HG02870 (cell line): ENCODE results near the gene LYPD6B.

ENCODE experiments used
- ATAC-seq: cut with Tn5 transposase; IDR thresholded peaks from one replicate; pipeline ENCODE4 v1.9.1; 2021; ENCODE audit warnings: mild to moderate bottlenecking, moderate library complexity; ENCODE audit not compliant: unreplicated experiment

Gene LYPD6B

DNA sequence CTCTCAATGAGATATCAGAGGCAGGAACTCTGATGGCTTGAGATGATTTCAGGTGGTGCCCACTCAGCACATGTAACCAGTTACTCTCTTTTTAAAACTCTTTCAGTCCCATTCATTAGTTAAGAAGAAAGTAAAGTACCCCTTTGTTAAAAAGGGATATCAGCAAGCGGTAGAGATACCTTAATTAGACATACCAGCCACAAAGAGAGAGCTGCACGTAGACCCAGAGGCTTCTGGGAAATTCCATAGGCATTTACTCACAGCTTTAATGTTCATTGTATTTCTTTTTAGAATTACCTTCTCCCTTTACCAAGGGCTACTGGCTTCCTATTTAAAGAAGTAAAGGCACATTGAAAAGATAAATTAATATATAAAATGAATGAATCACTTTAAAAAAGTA lies 63.3 kb downstream of the LYPD6B start:
- no peak for ATAC-seq

DNA sequence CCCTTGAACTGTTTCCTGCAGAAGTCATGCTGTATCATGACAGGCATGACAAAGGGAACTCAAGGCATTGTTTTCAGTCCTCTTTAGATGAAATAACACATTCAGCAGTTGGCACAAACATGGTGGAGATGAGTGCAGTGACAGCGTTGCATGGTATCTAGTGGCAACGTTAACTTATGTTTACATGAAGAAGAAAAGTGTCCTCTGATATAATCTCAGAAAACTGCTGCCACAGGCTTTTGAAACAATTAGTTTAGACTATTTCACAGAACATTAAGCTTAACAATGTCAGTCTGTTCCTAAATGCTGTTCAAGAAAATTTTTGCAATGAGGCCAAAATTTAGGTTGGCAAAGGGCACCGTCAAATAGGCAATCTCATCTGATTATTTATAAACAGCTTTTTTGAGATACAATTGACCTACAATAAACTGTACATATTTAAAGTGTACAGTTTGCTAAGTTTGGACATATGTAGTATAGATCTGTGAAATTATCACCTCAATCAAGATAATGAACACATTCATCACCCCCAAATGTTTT lies 64.7 kb downstream of the LYPD6B start:
- ATAC-seq = no peak

DNA sequence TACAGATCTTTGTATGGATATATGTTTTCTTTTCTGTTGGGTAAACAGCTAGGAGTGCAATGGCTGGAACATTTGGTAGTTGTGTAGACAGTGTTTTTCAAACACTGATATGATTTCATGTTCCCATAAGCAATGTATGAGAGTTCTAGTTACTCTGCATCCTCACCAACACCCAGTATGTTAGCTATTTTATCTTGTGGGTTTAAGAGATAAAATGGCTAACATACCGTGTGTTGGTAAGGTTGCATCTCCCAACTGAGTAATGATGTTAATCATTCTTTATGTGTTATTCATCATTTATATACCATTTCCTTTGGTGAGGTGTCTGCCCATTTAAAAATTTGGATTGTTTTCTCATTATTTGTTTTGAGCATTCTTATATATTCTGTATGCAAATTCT lies 65.7 kb downstream of the LYPD6B start:
- ATAC-seq = no peak

DNA sequence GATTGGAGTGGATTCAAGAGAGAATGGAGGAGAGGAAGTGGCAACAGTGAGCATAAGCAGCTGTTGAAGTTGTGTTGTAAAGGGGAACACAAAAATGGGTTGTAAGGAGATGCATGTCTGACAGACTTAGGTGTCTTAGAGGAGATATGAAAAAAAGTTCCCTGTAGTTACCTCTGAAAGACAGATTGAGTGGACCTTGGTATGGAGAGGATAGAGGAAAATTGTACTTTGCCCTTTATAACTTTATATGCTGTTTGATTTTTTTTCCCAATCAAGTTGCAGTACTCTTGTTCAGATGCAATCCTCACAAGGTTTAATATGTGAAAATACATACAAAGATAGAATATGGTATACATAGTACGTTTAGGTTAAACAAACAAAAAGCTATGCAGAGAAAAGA lies 73.6 kb downstream of the LYPD6B start:
- ATAC-seq = no peak

DNA sequence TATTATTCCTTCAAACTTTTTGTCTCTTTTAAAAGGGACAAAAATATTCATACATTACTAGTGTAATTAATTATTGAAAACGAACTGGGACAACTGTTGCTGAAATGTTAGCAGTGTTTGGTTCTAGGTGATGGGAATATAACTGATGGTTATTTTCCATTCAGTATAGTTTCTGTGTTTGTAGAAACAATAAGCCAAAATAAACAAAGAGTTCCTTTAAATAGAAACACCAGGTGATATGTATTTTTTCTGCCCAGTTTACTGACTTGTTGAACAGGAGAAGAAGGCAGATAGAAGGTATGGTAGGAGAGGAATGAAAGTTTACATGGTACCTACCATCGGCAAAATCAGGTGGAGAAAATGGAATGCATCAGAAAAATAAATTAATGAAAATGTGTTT lies 74.2 kb downstream of the LYPD6B start:
- no peak for ATAC-seq

DNA sequence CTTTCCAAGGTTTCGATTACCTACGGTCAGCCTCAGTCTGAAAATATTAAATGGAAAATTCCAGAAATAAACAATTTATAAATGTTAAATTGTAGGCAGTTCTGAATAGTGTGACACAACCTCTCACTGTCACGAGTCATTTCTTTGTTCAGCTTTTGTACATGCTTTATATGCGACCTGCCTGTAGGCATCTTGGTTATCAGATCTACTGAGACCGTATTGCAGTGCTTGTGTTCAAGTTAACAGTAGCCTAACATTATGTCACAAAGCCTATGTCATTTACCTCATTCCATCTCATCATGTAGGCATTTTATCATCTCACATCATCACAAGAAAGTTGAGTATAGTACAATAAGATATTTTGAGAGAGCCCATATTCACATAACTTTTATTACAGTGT lies 77.3 kb downstream of the LYPD6B start:
- ATAC-seq = no peak

DNA sequence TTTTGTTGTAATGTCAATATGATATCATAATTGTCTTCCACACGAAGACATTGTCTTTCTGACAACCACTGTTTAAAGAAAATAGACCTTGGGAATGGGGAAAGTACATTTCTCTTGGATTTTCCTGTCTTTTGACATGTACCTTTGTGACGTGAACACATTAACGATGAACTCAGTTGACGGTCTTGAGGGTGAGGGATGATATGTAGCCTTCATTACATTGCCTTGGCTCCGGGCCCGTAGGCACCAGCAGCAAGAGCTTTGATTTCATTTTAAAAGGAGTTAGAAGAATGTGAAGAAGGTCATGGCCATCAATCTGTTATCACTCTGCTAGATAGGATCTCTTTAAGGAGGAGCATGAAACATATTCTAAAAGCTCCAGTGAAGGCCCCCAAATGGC lies 80.9 kb downstream of the LYPD6B start:
- no peak for ATAC-seq

DNA sequence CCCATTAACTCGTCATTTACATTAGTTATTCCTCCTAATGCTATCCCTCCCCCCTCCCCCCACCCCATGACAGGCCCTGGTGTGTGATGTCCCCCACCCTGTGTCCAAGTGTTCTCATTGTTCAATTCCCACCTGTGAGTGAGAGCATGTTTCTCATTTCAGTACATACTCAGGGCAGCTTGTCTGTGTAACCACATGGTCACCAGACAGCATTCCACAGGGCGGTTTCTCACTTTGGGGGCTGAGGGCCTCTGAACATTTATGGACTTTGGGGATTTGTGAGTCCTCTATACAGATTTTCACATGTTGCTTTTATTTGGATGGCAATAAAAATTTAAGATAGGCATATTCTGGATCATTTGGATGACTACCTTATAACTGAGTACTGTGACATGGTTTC lies 84.0 kb downstream of the LYPD6B start:
- ATAC-seq = no peak

DNA sequence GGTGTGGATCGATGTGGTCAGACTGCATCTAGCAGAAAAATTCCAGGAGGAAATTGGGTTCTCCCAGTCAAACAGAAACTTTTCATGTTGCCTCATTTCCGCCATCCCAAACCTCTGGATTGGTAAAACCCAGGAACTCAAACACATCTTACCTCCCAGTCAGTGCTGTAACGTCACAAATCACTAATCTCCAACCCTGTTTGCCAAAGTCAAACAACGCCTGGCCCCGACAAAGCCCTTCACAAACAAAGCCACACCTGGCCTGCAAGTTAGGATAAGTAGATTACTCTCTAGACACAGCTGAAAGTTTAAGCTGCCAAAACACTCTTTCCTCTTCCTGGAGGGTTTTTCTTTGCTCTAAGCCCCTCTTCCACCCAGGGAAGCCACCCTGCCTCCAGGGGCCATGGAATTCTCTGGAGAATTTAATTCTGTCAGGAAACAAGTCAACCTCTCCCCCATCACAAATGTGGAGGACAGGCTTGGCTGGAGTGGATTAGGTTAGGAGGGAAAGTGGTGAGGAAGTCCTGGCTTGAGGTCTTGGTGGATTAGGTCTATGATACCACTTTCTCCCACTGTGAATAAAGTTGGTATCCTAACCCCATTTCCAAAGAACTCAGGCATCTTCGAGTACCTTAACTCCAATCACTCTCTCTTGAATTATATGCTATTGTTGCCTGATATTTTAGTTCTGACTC lies 86.7 kb downstream of the LYPD6B start:
- ATAC-seq = no peak

DNA sequence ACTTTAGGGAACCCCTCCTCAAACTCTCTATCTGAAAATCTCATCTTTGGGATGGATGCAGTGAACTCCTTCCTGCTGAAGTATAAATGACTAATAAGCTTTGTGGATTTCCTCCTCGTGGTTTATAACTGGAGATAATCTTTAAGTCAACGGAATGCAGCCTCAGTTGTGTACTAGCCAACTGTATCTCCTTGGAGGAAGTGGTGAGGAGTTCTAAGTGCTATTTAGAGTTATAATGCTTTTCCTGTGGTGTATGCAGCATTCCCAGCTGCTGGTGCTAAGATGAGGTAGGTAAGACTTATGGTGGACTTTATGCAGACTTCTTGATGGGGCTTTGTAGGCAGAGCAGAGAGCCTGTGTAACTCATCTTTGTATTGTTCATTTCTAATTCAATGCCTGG lies 90.9 kb downstream of the LYPD6B start:
- ATAC-seq = no peak

DNA sequence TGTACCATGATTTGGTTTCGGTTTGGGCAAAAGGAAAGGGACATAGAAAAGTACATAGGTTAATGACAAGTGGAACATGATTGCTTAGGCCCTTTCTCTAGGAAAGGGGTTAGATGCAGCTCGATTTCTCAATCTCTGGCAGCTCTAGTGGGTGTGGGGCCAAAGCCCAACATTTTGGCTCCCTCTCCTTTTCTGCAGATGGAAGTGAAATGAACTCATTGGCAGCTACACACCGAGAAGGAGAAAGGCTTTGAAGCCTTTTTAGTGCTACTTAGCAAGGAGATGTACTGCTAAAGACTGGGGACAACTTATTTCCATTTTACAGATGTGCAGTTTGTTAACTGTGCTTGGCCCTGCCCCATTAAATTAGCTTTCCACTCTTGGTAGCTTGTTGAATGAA lies 93.8 kb downstream of the LYPD6B start:
- no peak for ATAC-seq

DNA sequence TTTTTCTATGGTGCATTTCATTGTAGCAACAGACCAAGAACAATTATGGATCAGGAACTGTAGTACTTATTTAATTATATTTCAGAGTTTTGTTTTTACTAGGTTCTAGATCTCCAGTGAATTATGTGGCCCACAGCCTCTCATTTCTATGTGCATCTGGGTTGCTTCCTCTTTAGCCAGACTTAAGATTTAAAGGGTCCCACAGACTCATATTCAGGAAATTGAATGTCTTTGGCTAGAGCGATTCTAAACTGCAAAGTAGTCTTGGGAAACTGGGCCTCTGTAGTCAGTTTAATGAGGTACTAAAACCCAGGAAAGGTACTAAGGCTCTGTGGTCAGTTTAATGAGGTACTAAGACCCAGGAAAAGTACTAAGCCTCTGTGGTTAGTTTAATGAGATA lies 94.4 kb downstream of the LYPD6B start:
- ATAC-seq = no peak

DNA sequence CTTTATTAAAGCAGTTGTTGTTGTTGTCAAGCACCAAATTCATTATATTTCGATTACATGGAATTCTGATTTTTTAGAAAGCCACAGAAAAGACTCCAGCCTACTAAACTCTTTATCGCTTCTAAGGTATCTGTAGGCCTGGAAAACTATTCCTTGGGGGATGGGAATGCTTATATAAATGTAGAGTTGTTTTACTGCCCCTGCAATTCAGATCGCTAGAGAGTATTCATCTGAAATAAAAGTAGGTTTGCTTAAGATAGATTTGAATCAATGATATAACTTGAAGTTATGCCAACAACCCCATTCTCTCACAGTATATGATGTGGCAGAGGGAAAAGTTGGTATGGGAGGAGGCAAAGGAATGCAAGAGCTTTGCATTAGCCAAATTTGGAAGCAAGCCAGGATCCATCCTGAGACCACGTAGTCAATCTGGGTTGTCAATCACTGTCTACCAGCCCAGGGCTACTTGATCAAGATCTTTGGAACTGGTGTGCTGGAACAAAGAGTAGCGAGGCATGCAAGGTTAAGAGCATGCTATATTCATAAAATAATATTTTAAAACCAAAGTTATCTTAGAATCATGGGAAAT lies 95.9 kb downstream of the LYPD6B start:
- ATAC-seq = no peak

DNA sequence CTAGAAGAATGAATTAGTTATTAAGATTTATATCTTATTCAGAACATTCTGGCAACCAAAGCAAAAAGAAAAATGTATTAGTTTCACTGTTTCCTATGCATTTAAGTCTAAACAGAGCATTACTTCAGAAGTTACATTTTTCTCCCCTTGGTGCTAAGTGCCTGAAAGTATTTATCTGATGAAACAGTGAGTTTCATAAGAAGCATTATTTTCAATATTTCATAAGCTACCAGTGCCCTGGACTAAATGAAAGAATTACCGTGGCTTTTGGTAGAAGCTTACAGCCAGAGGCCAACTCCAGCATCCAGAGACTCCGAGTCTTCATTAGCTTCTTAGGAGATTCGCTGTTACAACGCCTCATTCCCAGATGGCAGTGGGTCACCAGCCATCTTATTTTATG lies 97.6 kb downstream of the LYPD6B start:
- no peak for ATAC-seq

DNA sequence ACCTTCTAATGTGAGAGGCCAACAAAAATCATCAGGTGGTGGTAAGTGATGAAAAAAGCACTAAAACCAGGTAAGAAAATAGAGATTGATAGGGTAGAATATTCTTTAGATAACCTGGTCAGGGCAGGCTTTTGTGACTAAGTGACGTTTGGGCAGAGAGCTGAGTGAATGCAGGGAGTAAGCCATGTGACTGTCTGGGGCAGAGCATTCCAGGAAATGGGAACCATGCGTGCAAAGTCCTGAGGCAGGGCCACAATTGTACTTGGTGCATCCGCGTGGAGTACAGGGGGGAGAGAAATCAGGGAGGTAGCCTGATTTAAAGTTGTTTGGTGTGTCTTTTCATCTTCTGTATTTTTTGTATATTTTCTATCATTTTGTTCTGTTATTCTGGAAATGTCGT lies 102.5 kb downstream of the LYPD6B start:
- no peak for ATAC-seq

DNA sequence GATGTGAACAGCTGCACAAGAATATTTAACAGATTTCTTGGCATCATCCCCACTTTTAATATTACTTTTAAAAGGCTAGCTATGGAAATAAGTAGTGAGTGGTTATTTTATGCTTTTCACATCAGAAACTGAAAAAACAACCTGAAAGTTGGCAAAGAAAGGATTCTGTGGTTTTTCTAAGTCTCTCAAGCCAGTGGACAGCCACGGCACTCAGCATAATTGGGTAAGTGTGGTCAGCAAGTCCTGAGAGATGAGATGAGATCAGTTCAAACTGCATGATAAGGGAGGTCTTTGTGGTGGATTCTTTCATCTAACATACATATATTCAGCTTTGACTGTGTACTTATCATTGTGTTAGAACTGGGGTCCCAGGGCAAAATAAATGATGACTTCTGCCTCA lies 105.2 kb downstream of the LYPD6B start:
- ATAC-seq = no peak

DNA sequence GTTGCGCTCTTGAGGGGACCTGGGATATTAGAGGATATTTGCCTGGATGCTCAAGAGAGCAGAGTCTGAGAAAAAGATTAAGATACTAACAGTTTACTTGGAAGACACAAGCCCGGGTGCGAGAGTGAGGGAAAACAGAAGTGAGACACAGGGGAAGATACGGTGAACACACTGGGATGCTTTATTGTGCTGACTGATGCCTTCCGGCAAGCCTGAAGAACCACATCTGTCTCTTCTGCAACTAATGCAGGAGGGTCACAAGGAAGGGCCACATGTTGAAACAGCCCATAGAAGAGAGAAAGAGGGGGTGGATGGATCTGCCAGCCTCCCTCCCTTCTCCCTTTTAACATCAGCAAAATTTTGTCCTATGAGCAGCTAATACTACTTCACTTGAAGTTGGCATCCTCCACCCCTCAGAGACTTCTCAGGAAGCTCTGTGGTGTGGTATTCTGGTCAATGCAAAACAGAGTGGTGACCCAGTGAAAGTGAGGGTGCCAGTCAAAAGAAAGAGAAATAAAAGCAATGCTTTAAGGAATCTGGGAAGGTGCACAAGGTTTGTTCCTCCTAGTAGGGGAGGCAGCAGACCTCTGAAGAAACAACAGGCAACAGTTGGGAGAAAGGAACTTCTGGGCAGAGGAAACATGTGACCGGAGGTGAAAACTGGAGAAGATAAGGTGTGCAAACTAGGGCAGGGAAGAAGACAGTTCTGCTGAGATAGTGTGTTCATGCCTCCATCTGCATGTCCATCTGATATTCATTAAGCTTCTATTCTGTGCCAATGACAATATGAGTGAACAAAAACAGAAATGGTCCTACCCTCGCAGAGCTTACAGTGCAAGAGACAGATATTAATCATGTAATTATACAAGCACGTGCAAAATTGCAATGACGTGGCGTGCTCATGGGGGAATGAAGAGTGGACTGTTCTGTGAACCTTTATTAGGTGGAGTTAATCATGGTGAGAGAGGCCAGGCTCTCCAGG lies 107.1 kb downstream of the LYPD6B start:
- peak; percentile 54 for ATAC-seq

DNA sequence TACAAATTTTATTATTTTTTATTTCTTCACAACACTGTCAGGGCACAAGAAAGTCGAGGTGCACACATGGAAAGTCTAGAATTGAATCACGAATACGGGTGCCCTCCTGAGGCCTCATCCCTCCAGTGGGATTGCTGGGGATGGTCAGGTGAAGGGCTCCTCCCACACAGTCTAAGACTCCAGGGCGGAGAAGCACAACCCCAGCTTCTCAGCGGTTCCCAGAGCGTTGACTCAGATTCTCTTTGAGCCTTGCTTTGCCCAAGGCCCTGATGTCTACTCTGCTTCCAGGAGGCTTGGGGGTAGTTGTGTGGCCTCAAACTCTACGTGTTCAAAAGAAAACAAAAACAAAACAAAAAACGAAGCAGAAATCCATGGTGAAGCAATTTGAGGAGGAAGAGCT lies 108.4 kb downstream of the LYPD6B start:
- no peak for ATAC-seq

DNA sequence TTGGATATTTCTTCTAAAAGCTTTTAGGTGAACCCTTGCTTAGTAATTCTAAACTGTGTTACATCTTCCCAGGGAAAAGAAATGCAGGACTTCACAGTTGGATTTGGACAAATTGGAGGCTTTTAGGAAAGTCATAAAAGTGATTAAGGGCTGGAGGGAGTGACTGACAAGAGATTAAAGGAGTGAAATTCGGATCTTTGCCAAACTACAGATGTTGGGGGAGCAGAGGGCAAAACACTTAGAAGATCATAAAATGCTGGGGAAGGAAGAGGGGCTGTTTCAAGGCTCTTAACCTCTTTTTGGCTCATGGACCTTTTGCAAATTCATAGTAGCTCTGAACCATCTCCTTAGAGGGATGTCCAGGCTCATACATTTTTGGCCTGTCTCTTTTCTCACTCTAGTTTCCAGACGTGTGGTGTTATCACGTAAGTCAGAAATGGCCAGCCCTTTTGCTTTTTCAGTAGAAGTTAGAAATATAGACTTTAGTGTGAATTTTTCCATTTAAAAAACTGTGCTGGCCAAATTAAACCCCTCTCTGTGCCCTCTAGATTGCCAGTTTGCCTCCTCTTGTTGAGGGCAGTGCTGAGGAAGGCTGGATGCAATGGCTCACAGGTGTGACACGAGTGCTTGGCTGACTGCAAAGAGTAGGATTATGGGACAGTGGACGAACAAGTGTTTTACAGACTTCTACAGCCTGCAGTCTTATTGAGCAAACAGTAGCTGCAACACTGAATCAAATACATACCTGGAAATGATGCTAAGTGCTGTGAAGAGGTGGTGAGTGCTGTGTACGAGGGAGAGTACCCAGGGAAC lies 109.9 kb downstream of the LYPD6B start:
- ATAC-seq = no peak

DNA sequence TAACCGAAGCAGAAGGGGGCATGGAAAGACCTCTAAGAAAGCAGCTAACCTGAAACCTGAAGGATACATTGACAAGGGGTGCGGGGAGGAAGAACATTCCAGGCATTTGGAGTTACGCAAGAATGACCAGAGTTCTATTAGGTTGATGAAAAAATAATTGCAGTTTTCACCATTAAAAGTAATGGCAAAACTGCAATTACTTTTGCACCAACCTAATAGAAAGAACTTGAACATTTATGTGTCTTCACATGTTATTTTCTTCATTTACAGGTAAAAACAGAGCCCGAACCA lies 110.5 kb downstream of the LYPD6B start:
- ATAC-seq = no peak

DNA sequence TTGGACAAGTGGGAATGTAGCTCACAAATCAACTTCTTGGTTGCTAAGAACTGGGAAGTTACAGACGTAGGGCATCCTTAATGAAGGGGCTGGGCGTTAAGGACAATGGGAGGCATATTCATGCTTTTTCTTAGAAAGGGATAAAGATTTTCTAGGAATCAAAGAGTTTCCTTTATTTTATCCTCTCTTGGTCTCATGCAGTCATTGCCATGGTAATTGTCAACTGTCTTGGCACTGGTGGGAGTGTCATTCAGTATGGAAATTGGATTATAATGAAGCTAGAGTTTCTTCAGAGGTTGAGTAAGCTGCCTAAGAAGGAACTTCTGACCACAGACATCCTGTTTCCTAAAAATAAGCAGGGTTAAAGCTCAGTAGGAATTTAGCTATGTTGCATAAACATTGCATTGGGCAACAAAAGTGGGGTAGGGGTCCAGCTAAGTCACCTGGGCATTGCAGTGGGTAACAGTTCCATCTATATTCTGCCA lies 114.0 kb downstream of the LYPD6B start:
- ATAC-seq = no peak
